HG03103 (cell line): ENCODE measurements around the gene STAB1.

ENCODE experiments used
- ATAC-seq: cut with Tn5 transposase; IDR thresholded peaks from one replicate; pipeline ENCODE4 v1.9.1; 2021; ENCODE audit warnings: low read depth; ENCODE audit not compliant: unreplicated experiment

The STAB1 gene

DNA sequence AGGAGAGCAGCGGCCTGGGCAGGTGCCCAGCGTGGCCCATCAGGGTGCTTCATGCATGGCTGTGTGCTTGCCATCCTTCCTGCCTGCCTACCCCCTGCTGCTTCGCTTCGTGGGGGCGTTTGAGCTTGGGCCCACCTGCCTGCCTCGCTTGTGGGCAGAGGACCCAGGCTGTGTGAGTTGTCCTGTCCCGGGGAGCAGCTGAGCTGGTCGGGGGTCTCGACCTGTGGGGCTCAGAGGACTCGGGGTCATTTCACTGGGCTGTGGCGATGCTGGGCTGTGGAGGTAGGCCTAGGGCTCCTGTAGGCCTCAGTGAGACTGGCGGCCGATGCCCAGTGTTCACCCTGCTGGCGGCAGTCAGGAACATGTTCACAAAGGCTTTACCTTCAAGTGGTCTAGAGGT, 12.1 kb upstream of the STAB1 start:
- no peak for ATAC-seq

DNA sequence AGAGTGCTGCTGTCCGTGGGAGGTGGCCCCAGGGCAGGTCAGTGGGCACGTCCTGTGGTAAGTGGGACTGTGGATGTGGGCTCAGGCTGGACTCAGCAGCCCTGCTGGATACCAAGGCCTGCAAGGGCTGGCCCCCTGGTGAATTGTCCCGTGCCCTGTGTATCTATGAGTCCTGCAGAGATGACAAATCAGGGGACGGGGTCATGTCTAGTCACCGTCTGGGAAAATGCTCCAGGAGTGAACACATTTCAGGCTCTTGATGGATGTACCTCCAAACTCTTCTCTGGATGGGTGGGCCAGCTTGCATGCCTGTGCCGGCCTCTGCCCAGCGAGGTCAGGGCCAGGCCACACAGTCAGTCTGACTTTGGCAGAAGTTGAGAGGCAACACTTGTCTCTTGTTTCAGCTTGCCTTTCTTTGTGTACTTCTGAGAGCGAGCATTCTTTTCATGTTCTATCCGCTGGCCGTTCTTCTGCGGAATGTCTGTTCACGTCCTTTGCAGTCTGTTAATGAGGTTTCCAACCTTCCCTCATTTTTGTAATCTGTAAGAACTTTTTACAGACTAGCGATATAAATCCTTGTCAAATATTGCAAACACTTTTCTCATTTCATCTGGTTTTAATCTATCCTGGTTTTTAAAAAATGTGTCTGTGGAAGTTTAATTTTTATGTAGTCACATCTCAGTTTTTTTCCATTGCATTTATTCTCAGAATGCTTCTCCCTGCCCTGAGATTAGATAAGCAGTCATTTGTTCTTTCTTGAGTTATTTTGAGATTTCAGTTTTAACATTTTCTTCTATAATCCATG, 11.4 kb upstream of the STAB1 start:
- no peak for ATAC-seq

DNA sequence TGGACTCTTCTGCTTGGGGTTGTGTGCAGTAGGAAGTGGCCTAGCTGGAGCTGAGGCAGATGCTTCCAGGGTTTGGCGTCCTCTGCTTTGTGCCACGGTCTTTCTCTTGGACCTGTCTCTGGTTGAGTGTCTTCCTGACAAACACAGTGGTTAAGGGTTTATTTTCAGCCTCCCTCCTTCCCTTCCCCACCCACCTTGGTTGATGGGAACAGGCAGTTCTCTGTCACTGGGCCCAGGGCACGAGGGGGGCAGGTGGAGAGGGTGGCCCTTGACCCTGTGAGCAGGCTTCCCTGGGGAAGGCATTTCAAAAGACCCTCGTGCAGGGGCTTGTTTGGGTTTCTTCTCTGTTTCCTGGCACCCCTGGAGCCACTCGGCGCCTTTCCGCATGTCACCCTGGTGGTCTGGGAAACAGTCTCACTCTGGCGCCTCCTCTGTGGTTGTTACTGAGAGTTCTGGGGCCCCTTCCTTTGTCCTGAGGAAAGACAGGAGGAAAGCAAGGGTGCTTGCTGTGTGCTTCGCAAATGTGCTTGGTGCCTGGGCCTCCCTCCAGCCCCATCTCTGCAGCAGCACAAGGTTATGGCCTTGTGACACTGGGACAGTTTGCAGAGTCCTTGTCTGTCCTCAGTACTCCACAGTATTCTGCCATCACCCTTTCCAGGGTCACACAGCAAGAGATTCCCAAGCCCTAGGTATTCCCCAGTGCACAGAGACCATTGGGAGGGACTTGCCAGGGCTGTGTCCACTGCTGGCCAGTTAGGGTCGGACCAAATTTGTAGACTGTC, 10.3 kb upstream of the STAB1 start:
- no peak for ATAC-seq

DNA sequence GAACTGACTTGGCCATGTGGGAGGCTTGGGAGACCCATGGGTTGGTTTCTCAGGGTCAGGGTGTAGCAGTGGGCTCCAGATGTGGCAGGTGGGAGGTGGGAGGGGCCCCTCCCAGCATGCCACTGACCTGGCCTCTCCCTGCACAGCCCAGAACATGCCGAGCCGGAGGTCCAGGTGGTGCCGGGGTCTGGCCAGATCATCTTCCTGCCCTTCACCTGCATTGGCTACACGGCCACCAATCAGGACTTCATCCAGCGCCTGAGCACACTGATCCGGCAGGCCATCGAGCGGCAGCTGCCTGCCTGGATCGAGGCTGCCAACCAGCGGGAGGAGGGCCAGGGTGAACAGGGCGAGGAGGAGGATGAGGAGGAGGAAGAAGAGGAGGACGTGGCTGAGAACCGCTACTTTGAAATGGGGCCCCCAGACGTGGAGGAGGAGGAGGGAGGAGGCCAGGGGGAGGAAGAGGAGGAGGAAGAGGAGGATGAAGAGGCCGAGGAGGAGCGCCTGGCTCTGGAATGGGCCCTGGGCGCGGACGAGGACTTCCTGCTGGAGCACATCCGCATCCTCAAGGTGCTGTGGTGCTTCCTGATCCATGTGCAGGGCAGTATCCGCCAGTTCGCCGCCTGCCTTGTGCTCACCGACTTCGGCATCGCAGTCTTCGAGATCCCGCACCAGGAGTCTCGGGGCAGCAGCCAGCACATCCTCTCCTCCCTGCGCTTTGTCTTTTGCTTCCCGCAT, 7.9 kb upstream of the STAB1 start:
- no peak for ATAC-seq

DNA sequence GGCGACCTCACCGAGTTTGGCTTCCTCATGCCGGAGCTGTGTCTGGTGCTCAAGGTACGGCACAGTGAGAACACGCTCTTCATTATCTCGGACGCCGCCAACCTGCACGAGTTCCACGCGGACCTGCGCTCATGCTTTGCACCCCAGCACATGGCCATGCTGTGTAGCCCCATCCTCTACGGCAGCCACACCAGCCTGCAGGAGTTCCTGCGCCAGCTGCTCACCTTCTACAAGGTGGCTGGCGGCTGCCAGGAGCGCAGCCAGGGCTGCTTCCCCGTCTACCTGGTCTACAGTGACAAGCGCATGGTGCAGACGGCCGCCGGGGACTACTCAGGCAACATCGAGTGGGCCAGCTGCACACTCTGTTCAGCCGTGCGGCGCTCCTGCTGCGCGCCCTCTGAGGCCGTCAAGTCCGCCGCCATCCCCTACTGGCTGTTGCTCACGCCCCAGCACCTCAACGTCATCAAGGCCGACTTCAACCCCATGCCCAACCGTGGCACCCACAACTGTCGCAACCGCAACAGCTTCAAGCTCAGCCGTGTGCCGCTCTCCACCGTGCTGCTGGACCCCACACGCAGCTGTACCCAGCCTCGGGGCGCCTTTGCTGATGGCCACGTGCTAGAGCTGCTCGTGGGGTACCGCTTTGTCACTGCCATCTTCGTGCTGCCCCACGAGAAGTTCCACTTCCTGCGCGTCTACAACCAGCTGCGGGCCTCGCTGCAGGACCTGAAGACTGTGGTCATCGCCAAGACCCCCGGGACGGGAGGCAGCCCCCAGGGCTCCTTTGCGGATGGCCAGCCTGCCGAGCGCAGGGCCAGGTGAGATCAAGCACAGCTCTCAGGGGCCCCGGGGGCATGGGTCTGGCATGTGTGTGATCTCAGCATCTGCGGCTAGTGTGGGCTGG, 7.1 kb upstream of the STAB1 start:
- no peak for ATAC-seq

DNA sequence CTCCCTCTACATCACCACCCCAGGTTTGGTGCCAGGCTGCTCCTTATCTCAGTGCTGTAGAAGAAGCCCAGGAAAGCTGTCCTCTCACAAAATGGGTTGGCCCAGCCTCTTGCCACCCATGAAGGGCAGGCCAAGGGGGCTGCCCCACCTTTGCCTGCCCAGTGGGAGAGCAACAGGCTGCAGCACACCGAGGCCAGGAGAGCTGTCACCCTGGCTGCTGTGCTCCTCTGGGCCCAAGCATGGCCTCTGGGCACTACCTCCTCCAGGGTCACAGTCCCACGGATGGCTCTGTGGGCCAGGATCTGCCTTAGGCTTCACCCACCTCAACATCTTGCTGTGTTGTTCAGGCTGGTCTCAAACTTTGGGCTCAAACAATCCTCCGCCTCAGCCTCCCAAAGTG, 6.4 kb upstream of the STAB1 start:
- no peak for ATAC-seq

DNA sequence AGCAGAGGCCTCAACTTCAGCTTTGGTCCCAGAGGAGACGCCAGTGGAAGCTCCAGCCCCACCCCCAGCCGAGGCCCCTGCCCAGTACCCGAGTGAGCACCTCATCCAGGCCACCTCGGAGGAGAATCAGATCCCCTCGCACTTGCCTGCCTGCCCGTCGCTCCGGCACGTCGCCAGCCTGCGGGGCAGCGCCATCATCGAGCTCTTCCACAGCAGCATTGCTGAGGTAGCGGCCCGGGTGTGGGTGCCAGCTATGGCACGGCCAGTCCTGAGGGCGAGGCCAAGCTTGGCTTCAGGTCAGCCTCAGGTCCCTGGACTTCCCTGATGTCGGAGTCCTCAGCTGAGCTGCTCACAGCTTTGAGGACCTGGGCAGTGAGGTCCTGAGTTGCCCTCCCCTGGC, 5.7 kb upstream of the STAB1 start:
- no peak for ATAC-seq

DNA sequence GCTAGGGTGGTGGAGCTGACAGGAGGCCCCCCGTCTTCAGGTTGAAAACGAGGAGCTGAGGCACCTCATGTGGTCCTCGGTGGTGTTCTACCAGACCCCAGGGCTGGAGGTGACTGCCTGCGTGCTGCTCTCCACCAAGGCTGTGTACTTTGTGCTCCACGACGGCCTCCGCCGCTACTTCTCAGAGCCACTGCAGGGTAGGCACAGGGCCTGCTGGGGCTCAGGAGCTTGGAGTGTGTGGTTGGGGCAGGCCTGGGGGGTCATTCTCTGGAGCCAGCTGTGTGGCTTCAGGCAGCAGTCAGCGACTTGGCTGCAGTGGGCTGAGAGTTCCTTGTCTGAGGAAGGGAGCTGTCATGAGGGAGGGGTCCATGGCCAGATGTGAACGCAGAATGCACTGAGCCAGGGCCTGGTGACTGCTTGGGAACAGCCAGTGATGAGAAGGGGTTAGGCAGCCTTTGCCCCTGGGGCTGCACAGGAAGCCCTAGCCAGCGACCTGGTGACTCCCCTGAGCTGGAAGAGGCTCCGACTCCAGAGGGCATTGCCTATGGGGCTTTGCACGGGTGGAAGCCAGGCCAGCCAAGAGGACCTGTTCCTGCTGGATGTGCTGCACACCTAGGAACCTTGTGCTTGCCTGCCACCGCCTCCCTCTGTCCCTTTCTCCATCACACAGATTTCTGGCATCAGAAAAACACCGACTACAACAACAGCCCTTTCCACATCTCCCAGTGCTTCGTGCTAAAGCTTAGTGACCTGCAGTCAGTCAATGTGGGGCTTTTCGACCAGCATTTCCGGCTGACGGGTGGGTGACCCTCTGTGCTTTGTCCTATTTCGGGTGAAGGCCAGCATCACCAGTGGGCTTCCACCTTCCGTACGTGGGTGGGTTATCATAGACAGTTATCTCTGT, 4.9 kb upstream of the STAB1 start:
- no peak for ATAC-seq

DNA sequence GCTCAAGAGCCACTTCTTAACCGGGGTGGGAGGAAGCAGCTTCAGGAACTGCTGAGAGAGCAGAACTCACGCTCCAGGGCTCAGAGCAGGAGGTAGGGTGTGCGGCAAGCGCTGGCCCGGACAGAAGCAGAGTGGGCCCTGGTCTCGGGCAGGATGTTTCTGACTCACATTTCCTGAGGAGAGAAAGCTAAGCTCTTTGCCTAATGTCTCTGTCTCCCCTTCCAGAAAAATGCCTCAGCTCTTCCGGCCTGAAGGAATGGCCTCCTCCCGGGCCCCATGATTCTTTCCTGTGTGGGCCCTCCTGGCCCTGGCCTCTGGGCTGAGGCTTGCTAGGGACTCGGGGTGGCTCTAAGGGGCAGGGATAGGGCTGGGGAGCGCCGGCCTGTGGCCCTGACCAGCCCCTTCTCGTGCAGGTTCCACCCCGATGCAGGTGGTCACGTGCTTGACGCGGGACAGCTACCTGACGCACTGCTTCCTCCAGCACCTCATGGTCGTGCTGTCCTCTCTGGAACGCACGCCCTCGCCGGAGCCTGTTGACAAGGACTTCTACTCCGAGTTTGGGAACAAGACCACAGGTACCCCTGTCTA, 4.1 kb upstream of the STAB1 start:
- no peak for ATAC-seq

DNA sequence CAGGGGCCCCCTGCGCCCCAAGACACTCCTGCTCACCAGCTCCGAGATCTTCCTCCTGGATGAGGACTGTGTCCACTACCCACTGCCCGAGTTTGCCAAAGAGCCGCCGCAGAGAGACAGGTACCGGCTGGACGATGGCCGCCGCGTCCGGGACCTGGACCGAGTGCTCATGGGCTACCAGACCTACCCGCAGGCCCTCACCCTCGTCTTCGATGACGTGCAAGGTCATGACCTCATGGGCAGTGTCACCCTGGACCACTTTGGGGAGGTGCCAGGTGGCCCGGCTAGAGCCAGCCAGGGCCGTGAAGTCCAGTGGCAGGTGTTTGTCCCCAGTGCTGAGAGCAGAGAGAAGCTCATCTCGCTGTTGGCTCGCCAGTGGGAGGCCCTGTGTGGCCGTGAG, 3.1 kb upstream of the STAB1 start:
- no peak for ATAC-seq

DNA sequence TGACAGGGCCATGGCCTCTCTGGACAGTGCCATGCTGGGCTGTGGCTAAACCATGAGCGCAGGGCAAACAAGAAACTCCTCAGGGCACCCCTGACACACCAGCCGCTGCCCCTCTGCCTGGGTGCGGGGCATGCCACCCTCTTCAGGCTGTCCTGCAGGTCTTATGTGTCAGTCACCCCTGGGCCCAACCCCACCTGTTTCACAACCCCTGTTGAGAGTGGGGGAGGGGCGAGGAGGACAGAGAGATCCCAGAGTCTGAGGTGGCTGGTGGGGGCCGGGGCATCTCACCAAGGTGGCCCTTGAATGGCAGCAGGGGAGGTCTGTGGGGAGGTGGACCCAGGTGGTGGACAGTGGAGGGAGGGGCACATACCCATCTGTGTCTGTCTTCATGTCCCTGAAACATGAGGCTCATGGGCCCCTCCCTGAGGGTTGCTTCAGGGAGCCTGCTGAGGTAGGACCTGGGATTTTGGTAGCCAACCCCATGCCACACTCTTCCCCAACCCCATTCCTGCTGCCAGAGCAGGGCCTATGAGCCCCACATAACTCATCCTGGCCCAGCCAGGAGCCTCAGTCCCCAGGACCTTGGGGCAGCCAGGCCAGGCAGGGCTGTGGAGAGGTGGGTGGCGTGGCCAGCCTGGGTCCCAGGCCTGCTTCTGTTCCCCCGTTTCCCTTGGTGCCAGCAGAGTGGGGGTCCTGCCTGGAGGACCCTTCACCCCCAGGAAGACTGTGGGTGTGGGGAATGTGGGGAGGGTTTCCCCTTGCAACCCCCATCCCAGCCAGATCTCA, 1.7 kb upstream of the STAB1 start:
- no peak for ATAC-seq

DNA sequence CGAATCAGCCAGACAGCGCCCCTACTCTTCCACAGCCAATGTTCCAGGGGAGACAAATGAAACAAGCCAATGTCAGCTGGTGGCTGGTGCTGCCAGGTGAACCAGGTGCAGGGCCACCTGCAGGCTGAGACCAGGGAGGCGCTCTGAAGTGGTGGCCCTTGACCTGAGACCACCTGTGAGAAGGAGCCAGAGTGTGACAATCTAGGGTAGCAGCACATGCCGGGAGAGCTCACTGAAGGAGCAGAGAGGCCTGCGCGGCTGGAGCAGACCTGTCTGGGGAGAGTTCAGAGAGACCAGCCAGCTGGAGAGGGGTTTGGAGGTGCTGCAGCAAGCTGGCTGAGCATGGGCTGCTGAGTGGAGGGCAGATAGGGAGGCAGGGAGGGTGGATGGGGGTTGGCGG, 693 bp upstream of the STAB1 start:
- ATAC-seq: no peak

DNA sequence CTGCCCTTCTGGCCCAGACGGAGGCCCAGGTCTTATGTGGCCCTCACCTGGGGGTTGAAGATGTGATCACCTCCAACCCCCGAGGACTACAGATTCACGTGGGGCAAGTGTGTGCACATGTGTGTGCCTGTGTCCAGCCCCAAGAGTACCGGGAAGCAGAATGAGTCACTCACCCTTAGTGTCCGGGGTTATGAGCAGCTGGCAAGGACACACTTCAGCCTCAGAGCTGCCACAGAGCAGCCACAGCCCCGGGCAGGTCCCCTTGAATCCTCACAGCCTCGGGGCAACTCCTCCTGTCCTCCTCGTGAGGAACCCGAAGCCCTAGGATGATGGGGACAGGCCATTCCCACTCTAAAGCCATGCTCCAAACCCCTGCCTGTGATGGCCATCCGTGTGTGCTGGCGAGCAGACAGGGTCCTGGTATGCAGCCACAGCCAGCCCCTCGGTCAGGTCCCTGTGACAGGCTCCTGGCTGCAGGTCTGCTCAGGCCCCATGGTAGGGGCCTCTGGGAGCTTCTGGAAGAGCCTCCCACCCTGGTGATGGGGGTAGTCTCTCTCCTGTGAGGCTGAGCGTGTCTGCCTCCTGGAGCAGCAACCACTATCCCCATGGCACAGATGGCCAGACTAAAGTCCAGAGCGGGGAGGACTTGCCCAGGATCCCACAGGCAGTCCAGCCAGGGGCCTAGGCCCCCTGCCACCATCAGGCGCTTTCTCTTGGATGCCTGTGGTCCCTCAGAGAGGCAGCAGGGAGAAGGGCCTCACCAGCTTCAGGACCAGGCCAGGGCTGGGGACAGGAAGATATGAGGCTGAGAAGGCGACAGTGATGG, 852 bp downstream of the STAB1 start:
- no peak for ATAC-seq

DNA sequence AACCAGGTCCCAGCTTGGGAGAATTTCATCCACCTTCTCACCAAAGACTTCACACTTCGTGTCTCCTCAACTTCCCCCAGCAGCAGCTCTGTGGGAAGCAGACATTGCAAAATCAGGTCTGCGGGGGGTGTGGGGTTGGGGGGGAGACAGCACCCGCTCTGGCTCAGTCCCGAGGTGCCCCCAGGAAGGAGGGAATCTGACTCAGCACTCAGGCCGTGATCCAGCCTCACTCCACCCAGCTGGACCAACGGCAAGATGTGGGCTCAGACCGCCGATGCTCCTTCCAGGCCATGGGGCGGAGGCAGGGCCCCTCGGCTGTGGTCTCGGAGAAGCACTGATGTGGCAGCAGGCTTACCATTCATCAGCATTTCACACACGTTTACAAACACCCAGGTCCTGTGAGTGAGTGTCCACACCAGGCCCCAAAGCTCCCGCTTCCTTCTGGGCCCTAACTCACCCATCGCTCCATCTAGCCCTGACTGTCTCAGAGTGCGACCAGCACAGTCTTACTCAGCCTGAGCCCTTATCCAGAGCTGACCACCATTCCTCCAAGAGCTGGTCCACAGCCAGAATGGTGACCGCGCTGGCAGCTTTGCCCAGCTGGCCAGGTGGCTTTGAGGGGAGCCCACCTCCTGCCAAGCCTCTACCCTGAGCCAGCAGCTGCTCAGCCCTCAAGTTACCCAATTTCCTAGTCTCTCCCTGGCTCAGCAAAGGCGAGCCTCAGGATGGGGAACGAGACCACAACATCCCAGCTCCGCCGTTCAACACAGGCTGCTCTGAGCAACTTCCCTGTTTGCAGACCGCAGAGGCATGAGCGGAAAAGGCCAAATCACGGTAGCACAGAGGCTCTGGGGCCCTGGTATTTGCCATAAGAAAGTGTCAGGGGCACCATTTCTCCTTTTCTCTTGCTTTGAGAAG, 3.3 kb downstream of the STAB1 start:
- ATAC-seq: no peak

DNA sequence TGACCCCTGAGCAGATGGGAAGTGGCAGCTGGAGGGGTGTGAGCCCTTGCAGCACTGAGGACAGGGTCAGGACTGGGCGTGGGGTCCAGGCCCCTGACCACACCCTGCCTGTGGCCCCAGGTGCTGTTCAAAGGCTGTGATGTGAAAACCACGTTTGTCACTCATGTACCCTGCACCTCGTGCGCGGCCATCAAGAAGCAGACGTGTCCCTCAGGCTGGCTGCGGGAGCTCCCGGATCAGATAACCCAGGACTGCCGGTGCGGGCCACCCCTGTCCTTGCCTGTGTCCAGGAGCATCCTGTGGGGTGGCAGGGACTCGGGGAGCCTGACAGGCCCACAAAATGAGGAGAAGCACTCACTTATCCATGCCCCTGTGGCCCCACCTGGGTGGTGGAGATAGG, 5.9 kb downstream of the STAB1 start:
- ATAC-seq: no peak

DNA sequence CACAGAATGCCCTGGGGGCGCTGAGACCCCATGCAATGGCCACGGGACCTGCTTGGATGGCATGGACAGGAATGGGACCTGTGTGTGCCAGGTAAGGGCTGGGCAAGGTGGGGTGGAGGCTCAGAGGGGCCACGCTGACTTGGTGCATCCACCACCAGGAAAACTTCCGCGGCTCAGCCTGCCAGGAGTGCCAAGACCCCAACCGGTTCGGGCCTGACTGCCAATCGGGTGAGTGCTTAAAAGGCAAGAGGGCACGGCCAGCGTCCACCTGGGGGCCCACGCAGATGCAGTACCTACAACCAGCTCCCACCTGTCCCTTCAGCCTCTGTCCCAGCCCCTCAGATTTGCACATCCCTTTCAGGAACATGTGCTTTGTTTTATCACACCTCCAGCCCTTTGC, 6.9 kb downstream of the STAB1 start:
- ATAC-seq: no peak
